NK-92 treated with Interleukin-12 subunit alpha and Interleukin-12 subunit beta, amount 100 ng/mL, for 24 hours (cell line): ENCODE measurements around the gene THBS2.
"Not testable (repeated sequence)": the region's sequence is repeated elsewhere in the genome, so short reads cannot be mapped to it uniquely, and the experiment has no call there.

Experiments
- DNase-seq: peaks from one replicate; lab custom pipeline; 2025; lab: John Stamatoyannopoulos, UW

THBS2 gene

DNA sequence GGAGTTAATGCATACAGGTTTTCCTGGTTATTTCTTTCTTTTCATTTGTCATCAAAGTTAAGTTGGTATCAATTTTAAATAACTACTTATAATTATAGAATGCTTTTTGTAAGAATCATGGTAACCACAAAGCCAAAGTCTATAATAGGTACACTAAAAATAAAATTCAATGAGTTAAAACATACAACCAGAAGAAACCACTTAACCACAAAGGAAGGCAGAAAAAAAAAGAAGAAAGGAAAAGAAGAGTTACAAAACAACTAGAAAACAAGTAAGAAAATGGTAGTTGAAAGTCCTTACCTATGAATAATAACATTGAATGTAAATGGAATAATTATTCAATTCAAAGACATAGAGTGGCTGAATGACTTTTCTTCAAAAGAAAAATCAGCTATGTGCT lies 45.6 kb downstream of the THBS2 start:
- no peak for DNase-seq

DNA sequence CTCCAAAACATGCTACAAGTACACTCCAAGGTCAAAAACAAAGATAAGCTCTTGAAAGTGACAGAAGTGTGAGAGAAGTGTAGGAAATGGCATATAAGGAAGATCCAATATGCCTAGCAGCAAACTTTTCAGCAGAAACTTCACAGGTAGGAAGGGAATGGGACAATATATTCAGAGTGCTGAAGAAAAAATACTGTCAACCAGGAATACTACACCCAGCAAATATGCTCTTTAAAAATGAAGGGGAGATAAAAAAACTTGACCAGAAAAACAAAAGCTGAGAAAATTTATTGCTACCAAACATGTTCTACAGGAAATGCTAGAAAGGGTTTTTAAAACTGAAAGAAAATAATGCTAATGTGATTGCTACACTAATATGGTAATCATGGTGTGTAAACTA lies 46.2 kb downstream of the THBS2 start:
- DNase-seq: no peak

DNA sequence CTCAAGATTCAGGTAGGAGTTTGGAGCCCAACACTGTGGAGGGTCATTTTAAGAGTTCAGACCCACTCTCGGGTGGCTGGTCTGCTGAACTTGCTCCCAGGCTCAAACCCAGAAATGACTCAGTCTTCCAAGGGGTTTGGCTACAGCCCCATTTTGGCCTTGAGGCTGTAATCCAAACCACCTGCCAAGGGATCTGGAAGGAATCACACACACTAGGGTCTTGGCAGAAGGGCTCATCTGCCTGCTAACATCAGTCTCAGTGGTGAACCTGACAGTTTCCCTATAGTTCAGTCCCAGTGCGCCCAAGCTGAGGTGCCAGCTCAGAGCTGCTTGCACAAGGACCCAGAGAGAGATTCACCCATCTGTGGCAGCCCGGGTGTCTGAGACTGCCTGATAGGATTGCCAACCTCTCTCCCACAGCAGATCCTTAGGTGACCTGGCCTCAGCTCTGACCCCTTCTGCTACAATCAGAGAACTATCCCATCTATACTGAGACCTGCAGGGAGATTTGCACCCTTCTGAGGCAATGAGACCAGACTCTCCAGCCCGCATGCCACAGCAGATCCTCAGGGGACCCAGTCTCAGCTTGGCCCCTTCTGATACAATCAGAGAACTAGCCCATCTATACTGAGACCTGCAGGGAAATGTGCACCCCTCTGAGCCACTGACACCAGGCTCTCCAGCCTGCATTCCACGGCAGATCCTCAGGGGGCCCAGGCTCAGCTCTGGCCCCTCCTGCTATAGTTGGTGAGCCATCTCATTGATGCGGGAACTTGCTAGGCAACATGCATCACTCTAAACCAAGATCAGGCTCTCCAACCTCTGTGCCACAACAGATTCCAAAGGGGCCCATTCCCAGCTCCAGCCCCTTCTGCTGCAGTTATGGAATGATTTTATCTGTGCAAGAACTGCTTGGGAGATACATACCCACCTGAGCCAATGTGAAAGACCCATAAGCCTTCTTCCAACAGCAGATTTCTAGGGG lies 48.2 kb downstream of the THBS2 start:
- no peak for DNase-seq

DNA sequence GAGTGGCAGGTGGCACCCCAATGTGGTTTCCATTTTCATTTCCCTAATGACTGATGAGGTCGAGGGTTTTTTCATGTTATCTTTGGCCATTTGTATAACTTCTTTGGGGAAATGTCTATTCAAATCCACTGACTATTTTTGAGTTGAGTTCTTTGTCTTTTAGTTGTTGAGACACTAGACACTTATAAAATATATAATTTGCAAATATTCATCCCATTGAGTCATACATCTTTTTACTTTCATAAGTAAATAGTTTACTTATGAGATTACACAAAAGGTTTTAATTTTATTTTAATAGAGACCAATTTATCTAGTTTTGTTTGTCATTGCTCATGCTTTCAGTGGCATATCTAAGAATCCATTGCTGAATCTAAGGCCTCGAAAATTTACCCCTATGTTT lies 49.5 kb downstream of the THBS2 start:
- DNase-seq: no peak

DNA sequence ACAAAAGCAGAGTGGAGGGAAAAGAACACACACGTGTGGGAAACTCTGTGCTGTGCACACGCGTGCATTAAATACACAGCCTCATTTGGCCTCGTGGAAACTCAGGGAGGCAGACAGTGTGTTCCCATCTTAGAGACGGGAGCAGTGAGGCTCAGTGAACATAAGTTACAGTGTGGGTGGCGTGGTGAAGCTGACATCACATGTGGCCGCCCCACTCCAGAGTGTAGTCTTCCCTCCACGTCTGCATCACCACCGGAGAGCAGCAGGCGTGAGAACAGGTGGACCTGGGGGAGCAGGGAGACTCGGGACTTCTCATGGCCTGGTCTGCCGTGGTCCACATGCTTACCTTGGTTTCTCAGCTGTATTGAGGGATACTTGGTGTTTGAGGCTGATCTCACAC lies 51.7 kb downstream of the THBS2 start:
- no peak for DNase-seq

DNA sequence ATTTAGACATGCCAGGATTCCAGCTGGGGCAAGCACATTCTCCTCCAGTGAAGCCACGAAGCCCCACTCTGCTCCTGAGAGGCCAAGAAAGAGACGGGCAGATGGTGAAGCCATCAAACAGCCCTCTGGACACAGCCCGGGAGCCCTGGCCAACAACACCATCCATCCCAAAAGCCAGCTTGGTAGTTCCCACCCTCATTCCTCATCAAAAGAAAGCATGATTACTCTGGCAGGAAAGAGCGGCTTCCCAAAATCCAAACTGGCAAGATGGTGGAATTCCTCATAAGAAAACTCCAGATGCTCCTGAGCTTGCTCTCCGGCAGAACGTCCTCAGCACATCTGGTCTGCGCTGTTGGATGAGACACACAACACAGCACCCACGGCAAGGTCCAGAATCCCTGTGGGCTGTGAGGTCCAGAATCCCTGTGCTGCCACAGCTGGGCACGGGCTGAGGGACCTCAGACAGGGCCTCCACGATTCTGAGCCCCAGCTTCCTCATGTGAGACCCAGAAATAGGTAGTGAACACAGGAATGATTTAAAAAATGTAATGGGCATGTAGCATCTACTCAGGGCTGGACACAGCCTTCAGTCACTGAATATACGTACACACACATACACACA lies 52.6 kb downstream of the THBS2 start:
- no peak for DNase-seq

DNA sequence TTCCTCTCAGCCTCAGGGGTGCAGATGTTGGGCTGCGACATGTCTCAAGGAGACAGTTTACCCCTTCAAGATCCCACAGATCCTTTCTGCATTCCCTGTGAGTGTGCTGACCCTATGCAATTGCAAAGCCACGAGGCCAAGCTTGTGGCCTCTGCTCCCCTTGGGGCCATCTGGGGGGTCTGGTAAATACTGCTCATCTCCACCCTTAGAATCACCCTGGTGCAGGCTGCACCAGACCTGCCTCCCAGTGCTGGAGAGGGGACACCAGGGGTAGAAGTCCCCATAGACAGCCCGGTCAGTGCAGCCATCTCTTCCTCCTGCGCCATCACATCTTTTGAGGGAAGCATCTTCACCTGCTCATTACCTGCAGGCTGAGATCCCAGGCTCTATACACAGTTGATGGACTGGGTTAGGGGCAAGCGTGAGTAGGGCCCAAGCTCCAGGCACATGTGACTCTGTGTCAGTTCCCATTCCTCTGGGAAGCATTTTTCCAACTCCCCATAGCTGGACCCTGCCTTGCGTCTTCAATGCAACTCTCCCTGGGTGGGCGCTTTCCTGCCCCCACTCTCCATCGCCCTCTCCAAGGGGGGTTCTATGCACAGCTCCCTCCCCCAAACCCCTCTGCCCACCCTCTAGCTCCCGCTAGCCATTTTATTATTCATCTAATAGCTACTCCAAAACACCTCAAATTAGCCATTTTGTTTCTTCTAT lies 53.9 kb downstream of the THBS2 start:
- no peak for DNase-seq

DNA sequence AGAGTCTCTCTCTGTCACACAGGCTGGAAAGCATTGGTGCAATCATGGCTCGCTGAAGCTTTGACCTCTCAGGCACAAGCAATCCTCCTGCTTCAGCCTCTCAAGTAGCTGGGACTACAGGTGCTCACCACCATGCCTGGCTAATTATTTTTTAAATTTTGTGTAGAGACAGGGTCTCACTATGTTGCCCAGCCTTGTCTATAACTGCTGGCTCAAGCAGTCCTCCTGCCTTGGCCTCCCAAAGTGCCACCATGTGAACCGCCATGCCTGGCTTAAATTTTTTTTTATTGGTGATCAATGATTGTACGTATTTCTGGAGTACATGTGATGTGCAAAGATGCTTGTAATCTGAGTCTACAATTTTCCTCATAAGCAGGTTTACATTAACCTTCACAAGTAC lies 54.8 kb downstream of the THBS2 start:
- DNase-seq: no peak

DNA sequence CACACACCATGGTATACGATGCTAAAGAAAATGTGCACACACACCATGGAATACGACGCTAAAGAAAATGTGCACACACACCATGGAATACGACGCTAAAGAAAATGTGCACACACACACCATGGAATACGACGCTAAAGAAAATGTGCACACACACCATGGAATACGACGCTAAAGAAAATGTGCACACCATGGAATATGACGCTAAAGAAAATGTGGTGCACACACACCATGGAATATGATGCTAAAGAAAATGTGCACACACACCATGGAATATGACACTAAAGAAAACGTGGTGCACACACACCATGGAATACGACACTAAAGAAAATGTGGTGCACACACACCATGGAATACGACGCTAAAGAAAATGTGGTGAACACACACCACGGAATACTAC lies 55.7 kb downstream of the THBS2 start:
- not testable (repeated sequence) for DNase-seq

DNA sequence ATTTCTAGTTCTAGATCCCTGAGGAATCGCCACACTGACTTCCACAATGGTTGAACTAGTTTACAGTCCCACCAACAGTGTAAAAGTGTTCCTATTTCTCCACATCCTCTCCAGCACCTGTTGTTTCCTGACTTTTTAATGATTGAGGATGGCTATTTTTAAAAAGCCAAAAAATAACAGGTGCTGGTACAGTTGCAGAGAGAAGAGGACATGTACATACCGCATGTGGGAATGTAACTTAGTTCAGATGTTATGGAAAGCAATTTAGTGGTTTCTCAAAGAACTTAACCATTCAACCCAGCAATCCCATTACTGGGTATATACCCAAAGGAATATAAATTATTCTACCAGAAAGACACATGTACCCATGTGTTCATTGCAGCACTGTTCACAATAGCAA lies 57.4 kb downstream of the THBS2 start:
- not testable (repeated sequence) for DNase-seq

DNA sequence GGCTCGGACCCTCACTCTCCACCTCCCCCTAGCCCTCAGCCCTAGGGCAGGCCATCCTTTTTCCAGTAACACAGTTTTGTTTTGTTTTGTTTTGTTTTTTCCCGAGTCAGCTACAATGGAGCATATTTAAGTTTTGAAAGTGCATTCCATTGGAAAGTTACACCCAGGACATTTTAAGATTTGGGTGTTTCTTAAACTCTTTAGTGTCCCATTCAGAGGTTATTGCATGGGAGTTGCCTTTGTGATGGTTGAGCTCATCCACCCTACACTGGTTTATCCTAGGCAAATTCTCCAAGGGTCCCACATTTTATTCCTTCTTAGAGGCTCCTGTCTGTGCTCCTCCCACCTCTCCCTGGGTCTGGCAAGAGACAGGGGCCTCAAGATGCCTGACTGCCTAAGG lies 58.9 kb downstream of the THBS2 start:
- no peak for DNase-seq

DNA sequence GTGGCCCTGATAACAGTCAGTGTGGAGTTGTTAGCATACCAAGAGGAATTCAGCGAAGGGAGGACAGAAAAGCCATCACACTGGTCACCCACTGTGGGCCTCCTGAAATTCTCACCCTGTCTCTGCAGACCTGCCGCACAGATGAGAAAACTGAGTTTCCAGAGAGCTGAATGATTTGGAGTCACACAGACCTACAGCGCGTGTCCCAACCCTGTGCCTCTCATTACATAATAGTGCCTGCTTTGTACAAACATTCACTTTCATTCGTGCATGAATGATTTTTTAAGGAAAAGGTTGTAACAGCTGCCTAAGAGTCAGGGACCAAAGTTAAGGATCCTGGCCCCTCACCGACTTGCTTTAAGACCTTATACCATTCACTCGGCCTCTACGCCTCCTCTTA lies 62.7 kb downstream of the THBS2 start:
- no peak for DNase-seq

DNA sequence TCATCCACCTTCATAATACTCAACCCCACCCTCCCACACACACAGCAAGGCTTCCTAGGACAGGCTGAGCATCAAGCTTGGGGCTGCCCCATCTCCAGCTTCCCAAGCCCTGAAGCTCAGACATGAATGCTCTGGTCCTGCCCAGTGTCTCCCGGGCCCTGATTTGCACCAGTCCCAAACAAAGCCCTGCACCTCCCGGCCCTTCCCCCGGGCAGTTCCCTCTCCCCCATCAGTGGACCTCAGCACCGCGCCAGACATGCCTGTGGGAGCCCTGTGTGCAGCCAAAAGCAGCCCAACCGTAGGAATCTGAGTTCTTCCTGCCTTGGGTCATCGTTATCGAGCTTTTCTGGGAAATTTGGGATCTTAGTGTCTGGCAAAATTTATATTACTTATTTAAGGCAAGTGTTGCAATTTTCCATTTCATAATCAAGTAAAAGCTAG lies 63.5 kb downstream of the THBS2 start:
- no peak for DNase-seq

DNA sequence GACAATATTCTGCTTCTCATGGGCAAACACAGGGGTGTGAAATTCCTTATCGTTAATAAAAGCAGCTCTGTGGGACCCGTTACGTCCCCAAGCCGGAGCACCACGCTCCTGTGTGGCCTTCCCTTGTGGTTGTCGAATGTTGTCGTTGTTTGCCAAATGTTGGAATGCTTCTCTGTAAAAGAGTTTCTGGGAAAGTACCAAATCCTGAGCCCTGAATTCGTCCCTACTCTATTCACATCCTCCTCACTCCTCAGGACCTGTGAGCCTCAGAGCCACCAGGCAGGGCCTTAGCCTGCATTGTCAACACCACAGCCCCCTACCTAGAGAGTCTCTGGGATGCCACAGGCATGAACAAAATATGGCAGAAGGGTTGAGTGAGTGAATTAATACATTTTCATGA lies 64.0 kb downstream of the THBS2 start:
- DNase-seq: no peak

DNA sequence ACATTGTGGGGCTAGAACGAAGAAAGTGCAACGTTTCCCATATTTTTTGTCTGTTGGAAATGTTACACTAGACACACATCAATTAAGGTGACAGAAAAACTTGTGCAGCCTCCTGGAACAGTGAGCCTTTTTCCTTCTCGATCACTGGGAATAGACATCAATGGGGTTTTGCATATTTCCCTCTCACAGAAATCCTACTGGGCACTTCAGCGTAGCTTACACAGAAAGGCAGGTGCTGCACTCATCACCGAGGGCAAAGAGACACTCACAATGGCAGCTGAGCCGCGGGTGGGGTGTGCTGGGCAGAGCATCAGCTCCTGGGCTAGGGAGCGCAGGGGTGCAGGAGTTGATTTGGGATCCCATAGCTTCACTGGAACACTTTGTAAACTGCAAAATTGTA lies 64.5 kb downstream of the THBS2 start:
- no peak for DNase-seq

DNA sequence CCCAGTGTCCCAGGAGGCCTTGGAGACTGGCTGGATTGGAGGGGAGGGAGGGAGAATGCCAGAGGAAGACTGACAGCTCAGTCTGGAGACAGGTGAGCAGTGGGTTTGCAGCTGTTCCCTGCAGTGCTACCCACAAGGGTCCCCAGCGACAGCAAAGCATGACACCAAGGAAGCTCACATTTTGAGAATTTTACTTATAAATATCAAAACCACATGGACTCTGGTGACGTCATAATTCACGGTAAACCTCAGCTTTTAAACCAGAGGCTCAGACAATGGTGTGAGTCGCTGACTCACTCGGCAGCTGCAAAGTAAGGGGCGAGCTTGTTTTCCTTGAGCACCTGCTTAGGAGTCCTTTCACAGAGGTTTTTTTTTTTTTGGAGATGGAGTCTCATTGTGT lies 65.2 kb downstream of the THBS2 start:
- peak; percentile 74 for DNase-seq

DNA sequence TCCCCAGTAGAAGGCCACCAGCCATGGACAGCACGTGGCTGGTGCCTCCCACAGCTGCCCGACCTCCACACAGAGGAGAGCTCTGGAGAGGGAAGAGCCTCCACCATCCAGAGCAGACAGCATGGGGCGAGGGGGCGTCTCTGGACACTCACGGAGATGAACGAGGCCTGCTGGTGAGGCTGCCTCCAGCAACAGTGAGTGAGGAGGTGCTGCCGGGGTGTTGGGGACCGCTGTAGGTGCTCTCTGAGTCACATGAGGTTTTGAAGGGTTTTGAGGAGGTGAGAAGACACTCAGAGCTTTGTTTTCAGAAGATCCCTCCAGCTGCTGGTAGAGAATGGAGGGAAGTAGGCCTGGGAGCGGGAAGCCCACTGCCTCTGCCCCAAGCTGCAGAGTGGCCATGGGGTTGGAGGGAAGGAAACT lies 65.6 kb downstream of the THBS2 start:
- peak; percentile 67 for DNase-seq

DNA sequence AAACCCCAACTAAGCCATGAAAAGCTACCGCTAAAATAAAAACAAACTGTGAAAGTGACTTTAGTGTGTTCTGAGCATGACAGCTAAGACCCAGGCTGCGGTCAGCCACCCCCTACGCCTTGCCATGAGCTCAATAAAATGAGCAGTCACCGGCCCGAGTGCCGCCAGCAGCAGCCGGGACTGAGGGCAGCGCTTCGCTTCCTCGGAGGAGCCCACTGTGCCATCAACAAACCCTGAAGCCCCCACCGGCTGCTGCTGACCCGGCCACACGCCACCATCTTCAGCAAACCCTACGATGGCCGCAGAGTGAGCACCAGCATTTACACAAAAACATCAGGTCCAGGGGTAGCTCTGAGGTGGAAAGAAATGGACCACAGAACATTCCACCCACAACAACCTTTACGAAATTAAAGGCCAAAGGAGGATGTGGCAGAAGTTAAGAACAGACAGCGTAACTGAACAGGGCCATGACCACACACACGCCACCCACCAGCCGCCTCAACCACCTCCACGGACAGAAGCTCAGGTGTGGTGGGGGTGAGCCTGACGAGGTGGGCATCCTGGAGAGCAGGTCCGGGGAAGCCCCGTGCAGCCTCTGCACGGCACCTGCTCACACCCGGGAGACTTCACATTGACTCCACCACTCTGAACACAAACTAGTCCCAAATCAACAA lies 67.0 kb downstream of the THBS2 start:
- peak; percentile 21 for DNase-seq

DNA sequence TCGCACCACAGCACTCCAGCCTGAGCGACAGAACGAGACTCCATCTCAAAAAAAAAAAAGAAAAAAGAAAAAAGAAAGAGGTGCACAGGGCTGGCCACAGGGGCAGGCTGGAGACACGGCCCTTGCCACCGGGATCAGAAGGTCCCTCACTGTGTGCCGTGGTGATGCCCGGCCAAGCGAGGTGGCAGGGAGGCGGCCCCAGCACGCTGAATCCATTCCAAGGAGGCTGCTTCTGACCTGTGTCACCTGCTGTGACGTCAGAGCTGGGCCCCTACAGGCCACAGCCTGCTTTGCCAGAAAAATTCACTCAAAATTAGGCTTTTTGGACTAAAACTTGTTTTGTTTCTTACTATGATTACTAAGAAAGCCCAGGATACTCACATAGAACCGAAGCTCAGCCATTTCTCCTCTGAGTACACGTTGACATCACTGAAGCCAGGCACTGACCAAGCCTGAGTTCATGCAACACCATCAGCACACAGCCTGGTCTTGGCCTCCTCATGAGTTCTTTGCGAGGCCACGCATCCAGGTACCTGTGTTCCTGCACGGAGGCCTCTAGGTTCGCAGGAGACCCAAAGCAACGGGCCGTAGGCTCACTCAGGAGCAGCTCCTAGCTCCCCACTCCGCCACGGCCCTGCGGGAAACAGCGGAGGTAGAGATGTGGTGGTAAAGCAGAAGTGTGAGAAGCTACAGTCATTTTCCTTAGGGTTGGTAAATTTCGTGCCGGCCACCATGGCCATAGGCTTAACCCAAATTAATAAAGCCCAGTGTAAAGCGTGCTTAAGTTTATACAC lies 67.8 kb downstream of the THBS2 start:
- DNase-seq: no peak

DNA sequence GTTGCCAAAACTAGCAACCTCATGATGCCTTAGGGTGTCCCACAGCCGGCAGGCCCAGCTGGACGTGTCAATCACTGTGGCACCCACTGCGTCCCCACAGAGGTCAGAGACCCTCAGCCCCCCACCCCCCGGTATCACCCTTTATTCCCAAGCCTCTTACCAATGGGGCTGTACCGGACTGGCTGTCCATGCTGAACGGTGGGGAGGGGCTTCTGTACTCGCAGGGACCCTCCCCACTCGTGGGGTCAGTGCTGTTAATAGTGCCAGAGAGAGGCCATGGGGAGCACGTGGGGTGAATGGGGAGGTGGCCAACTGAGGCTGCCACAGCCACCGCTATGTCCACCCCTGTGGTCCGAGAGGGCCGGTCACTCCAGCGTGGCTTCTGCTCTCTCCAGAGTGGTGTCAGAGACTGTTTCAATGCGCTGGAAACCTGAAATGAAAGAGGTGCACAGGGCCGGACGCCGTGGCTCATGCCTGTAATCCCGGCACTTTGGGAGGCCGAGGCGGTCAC lies 68.6 kb downstream of the THBS2 start:
- DNase-seq: no peak

DNA sequence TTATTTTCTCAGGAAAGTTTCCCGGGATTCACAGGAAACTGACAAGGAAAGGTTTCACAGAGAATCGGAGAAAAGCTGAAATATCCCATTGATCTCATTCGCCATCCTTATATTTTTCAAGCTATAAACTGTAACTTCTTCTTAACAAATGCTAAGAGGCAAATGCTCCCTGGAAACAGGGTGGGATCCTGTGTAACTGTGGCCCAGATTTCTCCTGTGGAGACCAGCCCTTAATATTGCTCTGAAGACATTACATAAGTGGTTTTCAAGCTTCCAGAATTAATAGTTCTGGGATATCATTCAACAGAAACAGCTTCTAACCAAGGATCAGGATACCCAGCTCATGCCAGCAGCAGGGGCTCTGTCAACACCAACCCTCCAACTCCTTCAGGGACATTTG lies 69.2 kb downstream of the THBS2 start:
- no peak for DNase-seq
